T1000 (cell line): ENCODE measurements around the gene PYROXD2.

Experiments
- DNase-seq: peaks from one replicate; lab custom pipeline; 2025; ENCODE audit warnings: mixed read lengths; lab: John Stamatoyannopoulos, UW

The PYROXD2 gene

DNA sequence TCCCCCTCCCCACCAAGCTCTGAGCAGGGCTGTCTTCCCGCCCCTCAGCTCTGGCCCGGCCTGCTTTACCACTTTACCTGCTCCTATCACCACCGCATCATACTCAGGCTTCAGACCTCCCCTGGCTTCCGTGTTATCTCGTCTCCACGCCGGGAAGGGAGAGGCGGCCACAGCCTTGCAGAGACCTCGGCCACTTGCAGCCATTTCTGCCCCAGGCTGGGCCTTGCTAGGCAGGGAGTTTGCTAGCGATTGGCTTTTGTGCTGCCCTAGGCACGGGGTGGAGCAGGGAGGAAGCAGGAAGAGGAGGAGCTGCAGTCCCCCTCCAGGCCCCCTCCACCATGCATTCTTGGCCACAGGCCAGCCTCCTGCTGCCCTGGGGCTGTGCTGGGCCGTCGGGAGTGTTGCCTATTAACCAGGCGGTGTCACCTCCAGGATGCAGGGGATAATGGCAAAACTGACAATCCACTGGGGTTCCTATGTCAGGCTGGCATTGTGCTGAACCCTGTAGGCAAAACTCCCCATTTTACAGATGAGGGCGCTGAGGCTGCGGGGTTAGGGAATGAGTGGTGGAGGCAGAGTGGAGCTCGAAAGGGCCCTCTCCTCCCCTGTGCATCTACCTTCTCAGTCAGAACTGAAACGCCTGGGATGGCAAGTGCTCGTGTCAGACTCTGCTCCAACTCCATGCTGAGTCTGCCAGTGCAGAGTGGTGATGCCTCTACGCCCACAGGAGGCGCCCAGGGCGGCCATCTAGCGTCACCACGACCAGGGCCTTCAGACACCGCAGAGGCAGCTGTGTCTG is at the start of gene PYROXD2:
Gene PYROXD2 (minus strand): TSS at position 251 of the 799 bp plus-strand sequence. CDS start 47 bp downstream, at position 204.
- DNase-seq = peak; percentile 91

GRCh38 chr10:98463976-98464754 is 49.2 kb upstream of the PYROXD2 start:
- no peak for DNase-seq

DNA sequence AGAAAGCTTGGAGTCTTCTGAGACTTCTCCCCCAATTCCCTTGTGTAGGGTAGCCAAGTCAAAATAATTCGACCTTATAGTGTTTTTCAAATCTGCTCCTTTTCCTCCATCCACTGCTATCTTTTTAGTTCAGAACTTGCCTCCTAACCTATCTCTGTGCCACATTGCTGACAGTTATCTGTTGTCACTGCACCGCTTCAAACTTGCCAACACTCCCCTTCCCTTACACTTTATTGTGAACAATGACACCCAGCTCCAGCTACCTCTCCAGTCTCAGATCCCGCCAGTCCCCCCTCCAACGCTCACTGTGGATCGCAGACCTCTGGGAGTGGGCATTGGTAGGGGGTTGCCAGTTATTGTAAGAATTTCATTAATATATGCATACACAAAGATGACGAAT is 48.0 kb upstream of the PYROXD2 start:
- no peak for DNase-seq

DNA sequence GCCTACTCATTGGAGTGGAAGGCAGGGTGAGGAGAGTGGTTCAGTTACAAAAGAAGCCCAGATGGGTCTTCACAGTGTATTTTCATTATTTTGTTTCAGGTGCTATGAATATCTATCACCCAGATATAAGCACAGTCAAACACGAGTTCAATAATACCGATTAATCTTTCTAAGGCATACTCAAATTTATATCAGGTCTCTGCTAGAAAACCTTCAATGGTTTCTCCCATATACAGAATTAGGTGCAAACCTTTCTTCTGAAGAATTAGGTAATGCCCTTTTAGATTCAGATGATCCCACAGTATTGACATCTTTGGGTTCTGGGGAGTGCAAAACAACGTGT is 46.5 kb upstream of the PYROXD2 start:
- no peak for DNase-seq

GRCh38 chr10:98460837-98461499 is 46.0 kb upstream of the PYROXD2 start:
- peak; percentile 75 for DNase-seq

- no peak for DNase-seq
Measured at GRCh38 chr10:98458809-98459784, 44.1 kb upstream of the PYROXD2 start.

DNA sequence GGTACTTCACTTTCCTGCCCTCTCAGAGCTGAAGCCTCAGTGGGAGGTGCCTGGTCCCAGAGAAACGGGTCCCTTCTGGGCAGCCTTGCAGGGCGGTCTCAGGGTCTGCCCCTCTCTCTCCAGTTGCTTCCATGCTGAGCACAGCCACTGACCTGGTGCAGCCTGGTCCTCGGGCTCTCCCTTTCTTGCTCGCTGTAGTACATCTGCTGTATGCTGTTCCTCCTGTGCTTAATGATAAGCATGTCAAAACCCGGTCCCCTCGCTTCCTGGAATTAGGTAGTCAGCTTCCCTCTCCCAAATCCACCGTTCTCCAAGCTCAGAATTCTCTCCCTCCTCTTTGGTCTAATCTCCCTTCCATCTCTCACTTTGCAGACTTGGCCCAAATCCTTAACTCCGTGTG is 42.7 kb upstream of the PYROXD2 start:
- no peak for DNase-seq

DNA sequence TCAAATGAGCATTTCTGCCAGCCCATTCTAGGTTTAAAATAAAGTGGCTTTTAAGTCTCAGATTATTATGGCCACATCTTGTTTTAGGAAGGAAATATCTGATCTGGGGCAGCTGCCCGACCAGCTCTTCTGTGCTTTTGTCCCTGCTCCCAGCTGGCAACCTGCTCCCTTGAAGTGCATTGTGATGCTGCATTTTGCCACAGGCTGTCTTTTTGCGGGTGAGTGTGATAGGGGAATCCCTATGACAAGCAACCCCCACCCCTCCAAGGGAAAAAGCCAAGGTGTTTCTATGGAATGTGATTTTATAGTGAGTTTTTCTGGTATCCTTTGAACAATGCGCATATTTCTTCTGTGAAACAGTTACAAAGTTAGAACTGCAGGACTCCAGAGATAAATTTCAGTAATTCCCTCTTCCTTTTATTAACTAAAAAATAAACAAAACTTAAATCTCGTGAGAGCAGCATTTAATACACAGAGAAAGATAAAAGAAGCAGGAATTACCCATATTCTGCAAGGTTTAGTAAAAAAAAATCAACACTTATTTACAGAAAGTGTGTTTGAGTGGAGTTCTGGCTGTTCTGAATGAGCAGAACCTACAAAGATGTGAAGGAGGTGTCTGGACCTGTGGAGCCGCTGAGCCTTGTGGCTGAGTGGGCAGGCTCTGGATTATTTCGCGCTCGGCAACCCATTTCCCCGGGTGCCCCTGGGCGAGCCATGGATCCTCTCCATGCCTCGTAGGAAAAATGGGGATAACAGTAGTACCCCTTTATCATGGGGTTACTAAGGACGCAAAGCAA is 41.9 kb upstream of the PYROXD2 start:
- peak; percentile 20 for DNase-seq

GRCh38 chr10:98456043-98456570 is 41.1 kb upstream of the PYROXD2 start:
- no peak for DNase-seq

DNA sequence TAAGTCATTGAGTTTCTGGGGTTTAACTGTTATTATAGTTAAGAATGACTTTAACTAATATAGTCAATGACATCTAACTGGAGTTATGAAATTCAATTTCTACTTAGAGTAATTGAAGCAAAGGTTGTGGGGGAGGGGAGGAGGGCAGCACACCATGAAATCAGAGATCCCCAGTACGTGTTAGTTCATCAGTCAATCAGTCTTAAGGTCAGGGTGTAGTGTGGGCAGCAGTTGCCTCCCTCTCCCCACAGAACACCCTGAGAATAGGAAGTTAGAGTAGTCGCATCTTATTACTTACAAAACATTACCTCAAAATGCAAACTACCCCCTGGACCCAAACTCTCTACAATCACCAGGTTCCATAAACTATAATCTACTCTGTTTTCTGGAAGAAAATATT is 38.7 kb upstream of the PYROXD2 start:
- no peak for DNase-seq

GRCh38 chr10:98450618-98451017 is 35.6 kb upstream of the PYROXD2 start:
- DNase-seq = no peak

GRCh38 chr10:98449287-98449686 is 34.3 kb upstream of the PYROXD2 start:
- DNase-seq = no peak

GRCh38 chr10:98446661-98447221 is 31.8 kb upstream of the PYROXD2 start, which contains the start of gene HPS1:
HPS1 (minus strand) TSS chr10:98446935; CDS start chr10:98443240, 3,695 bp downstream.
- peak; percentile 60 for DNase-seq

DNA sequence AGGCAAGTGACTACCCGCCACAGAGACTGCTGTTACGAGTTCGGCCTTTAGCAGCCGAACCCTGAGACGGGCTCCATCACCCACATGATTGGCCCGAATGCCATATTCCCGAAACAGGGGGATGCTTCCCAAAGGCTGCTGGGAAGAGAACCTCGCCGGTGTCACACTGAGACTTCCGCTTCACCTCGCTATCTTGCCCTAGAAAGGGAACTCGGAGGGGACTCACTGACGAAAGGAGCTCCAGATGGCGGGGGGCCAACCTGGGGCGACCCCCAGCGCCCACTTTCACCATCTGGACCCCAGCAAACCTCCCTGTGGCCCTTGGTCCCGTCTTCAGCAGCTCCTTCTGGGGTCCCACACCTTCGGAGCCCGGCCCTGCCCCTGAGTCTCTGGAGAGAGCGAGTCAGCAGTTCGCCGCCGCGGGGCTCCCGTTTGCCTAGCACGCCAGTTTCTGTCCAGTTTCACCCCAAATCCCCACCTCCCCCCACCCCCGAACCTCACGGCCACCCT is 31.2 kb upstream of the PYROXD2 start:
- DNase-seq = peak; percentile 62

- DNase-seq = no peak
Measured at GRCh38 chr10:98445200-98445812, 30.3 kb upstream of the PYROXD2 start.

DNA sequence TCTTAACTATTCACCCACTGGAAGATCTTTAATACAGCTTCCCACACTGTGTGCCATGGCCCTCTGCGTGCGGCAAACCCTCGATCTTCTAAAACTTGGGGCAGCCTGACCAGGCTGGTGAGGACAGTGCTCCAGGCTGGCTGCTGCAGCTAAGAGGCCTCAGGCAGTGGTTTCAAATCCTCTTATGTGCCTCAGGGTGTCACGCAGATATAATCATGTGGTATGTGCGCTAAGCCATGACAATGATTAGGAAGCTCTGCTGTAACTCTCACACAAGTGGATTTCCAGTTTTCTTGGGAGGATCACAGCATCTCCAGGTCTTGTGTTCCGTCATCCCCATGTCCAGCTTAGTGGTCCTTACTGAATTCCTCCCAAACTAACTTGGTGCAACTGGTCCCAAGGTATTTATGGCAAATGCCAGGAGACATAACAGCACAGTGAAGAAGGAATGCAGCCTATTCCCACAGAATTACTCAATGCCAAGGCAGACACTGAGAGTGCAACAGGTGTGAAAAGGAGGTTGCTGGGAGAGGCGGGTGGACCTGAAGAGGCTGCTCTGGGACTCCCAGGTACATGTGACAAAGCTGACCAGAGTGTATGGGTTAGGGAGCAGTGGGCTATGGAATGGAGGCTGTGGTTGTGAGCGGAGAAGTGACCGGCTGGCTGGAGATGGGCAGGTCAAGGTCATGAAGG is 29.5 kb upstream of the PYROXD2 start:
- DNase-seq = no peak

- DNase-seq = no peak
Measured at GRCh38 chr10:98438715-98439114, 23.7 kb upstream of the PYROXD2 start.

DNA sequence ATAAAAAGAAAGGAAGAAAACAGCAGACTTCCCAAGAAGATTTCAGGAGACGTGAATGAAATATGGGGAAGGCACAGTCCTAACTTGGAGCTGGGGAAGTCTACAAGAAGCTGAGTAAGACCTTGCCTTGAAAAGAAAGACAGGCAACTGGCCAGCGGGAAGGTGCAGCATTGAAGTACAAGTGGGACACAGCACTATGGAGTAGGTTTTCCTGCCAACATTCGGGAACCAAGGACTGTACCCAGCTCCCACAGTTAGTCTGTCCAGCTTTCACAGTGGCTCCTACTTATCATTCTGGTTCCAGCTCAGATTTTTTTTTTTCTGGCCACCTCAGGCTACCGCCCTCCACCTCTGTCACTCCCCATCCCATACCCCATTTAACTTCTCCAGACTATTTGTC is 21.7 kb upstream of the PYROXD2 start:
- DNase-seq = no peak

DNA sequence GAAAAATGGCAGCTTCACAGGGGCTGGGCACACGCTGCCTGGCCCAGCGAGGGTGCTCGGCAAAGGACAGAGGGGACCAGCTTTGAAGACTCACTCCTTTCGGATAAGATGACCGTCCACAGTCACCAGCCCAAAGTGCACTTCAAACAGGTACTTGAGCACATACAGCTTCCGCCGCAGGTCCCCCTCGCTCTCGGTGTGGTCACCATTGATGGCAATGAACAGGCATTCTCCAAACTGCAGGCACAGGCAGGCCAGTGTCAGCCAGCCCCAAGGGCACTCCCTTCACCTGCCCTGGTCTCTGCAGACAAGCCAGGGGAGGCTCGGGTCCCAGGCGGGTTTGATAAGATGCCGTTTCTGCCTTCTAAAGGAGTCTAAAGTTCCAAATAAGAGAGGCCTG is 20.2 kb upstream of the PYROXD2 start:
- DNase-seq = no peak
